ENCODE results near the gene SFSWAP.

SFSWAP gene

DNA sequence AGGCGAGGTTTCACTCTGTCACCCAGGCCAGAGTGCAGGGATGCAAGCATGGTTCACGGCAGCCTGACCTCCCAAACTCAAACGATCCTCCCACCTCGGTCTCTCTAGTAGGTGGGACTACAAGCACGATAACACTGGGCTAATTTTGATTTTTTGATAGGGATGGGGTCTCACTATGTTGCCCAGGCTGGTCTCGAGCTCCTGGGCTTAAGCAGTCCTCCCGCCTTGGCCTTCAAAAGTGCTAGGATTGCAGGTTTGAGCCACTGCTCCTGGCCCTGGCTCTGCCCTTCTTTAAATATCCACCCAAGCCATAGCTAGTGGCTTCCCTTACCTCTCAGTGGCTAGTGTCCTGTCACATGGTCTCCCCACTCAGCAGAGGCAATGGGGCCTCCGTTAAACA lies 17.8 kb downstream of the SFSWAP start:
- Histone ChIP-seq H3K4me1 (no peaks in the 10 kb centered on the region), H3K36me3 (peaks cover 81 to 96% (median 89%) of the 10 kb centered on the region in 3 donors), H3K27ac (no peak overlapping the region), H3K27me3 (no peaks in the 10 kb centered on the region), H3K9me3 (no peaks in the 10 kb centered on the region), H3K4me3 (no peak overlapping the region)
- TF ChIP-seq, protein P1, sequence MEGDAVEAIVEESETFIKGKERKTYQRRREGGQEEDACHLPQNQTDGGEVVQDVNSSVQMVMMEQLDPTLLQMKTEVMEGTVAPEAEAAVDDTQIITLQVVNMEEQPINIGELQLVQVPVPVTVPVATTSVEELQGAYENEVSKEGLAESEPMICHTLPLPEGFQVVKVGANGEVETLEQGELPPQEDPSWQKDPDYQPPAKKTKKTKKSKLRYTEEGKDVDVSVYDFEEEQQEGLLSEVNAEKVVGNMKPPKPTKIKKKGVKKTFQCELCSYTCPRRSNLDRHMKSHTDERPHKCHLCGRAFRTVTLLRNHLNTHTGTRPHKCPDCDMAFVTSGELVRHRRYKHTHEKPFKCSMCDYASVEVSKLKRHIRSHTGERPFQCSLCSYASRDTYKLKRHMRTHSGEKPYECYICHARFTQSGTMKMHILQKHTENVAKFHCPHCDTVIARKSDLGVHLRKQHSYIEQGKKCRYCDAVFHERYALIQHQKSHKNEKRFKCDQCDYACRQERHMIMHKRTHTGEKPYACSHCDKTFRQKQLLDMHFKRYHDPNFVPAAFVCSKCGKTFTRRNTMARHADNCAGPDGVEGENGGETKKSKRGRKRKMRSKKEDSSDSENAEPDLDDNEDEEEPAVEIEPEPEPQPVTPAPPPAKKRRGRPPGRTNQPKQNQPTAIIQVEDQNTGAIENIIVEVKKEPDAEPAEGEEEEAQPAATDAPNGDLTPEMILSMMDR (IDR thresholded peaks at IDR 0.05), result no peak
- DNase-seq, result no peak
- intact Hi-C loops (cut with DNase I; ENCODE audit: low total_unique reads), result no loop called here

DNA sequence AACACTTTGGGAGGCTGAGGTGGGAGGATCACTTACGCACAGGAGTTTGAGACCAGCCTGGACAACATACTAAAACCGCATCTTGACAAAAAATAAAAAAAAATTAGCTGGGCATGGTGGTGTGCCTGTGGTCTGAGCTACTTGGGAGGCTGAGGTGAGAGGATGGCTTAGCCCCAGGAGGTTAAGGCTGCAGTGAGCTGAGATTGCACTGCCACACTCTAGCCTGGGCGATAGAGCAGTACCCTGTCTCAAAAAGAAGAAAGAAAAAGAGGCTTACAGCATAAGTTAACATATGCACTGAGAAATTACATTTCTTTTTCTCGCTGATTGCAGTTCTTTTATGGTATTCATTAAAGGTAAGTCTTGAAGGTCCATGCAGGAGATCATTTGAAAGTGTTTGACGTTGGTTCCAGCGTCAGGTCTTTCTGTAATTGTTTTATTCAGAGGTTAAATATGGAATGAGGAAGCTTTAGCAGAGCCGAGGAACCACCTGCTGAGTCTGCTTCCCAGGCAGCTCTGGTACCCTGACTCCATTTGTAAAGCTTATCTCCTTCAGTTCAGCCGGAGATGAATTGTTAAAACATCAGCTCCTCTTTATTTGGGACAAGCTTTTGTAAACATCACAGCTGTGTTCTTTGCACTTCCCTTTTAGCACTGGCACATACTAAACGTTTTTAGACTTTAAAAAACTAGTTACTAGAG lies 18.5 kb downstream of the SFSWAP start:
- Histone ChIP-seq H3K9me3 (no peaks in the 10 kb centered on the region), H3K36me3 (peaks cover 88 to 100% (median 96%) of the 10 kb centered on the region in 3 donors), H3K4me3 (no peak overlapping the region), H3K27me3 (no peaks in the 10 kb centered on the region), H3K4me1 (no peaks in the 10 kb centered on the region), H3K27ac (no peak overlapping the region)
- intact Hi-C loops (cut with DNase I; ENCODE audit: low total_unique reads), result no loop called here
- DNase-seq, result no peak
- TF ChIP-seq, protein P1 (IDR thresholded peaks at IDR 0.05), result no peak

DNA sequence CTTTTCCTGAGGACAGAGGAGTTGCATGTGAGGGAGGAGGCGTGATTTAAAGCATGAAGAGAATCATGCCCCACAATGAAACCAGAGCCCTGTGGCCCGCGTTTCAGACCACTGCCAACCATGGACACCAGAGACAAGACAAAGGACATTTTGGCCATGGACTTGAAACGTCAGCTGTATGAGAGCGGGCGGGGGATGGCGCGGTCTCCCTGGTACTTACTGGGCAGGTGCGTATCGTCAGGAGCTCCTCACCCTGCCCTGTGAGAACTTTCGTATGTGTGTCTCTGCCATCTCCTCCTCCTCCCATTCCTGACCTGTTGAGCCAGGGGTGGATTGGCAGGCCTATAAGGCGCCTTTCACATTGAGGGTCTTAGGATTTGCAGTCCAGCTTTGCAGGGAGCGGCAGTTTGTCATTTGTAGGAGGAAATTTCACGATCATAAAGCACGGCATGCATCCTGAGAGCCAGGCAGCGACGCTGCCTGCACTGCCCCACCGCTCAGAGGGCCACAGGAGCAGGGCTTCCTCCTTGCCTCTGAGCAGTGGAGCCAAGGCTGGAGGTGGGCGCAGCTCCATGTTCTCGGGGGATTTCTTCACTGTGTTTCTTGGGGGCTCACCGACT lies 22.2 kb downstream of the SFSWAP start:
- no peak overlapping the region for H3K27ac ChIP-seq
- H3K4me3 ChIP-seq, result no peak overlapping the region
- H3K36me3 ChIP-seq, result peaks cover 67 to 90% (median 83%) of the 10 kb centered on the region in 3 donors
- no peaks in the 10 kb centered on the region for H3K9me3 ChIP-seq
- no peak for DNase-seq
- TF ChIP-seq, protein P1 (IDR thresholded peaks at IDR 0.05), result no peak
- no peaks in the 10 kb centered on the region for H3K27me3 ChIP-seq
- H3K4me1 ChIP-seq, result no peaks in the 10 kb centered on the region
- intact Hi-C loops (cut with DNase I; ENCODE audit: low total_unique reads), result no loop called here

DNA sequence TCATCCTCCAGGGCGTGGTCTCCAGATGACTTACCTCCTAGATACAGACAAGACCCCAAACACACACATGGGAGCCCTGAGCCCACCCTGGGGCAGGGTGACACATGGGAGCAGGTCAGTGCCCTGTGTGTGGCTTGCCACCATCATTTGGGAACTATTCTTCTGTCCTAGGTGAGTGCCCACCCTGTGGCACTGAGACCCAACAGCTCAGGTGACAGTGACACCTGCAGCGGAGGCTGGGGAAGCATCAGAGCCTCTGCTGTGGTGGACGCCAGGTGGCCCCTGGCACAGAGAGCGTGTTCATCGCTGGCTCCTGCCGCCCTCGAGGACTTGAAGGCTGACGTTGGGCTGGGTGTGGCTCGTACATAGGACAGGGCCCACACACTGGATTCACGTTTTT lies 23.0 kb downstream of the SFSWAP start:
- no peaks in the 10 kb centered on the region for H3K27me3 ChIP-seq
- H3K36me3 ChIP-seq, result peaks cover 59 to 82% (median 75%) of the 10 kb centered on the region in 3 donors
- H3K9me3 ChIP-seq, result no peaks in the 10 kb centered on the region
- no peak for DNase-seq
- H3K4me1 ChIP-seq, result no peaks in the 10 kb centered on the region
- intact Hi-C loops (cut with DNase I; ENCODE audit: low total_unique reads), result no loop called here
- H3K27ac ChIP-seq, result no peak overlapping the region
- TF ChIP-seq, protein P1 (IDR thresholded peaks at IDR 0.05), result no peak
- no peak overlapping the region for H3K4me3 ChIP-seq

DNA sequence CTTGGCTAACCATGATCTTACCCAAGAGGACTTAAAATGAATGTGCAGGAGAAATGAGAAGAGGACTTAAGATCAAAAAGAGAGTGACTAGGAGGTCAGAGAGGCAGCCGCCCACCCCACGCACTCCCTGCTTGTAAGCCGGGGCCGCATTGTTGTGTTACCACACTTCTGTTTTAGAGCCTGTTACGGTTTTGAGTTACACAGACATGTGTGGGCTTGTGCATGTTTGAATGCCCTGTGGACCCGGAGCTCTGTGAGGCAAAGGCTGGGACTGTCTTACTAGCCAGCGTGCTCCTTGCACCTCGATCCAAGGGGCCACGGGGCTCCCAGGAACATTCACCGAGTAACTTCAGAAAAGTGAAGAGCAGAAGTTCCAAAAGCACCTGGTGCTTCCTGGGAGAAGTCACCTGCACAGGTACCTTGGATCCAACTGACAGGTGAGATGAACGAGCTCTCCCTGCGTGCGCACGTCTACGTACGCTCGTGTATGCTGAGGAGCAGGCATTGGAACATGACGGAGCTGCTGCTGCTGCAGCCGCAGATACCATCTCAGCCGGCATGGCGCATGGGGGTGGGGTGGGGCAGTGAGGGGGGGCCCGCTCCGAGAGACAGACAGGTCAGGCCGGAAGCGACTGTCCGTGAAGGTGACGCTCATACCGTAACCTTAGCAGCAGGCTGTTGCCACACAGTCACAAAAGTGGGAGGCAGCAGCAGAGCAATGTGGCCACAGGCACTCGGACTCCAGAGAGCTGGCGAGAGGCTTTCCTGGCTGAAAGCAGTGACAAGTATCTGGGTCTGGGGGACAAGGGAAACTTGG lies 23.7 kb downstream of the SFSWAP start:
- Histone ChIP-seq H3K36me3 (peaks cover 53 to 77% (median 70%) of the 10 kb centered on the region in 3 donors), H3K4me3 (no peak overlapping the region), H3K9me3 (no peaks in the 10 kb centered on the region), H3K27me3 (no peaks in the 10 kb centered on the region), H3K27ac (no peak overlapping the region), H3K4me1 (no peaks in the 10 kb centered on the region)
- DNase-seq, result no peak
- intact Hi-C loops (cut with DNase I; ENCODE audit: low total_unique reads), result no loop called here
- TF ChIP-seq, protein P1 (IDR thresholded peaks at IDR 0.05), result no peak
